Ovary (tissue), 9 donors: ENCODE data around the gene SOHLH1. TPM values are rescaled to one million over a fixed set of nuclear protein-coding genes. Genes with fewer than 3 reads are reported as not detected.

Experiments used
- DNase-seq, 5 donors: peaks; one replicate each; pipeline ENCODE4 v3.0.0-alpha.2; 2019 to 2020
- H3K27ac ChIP-seq, 2 donors: fragments of 200-600 bp; one replicate each; pipeline versions ENCODE4 v1.5.1 to v1.8.0; 2019 to 2022
- H3K27me3 ChIP-seq: fragments of 200-600 bp; one replicate; pipeline ENCODE4 v1.8.0; 2022
- H3K36me3 ChIP-seq: fragments of 200-600 bp; sonication (generic); one replicate; pipeline ENCODE4 v1.5.1; 2019
- H3K4me1 ChIP-seq: one replicate; pipeline ENCODE4 v1.8.1; 2013; ENCODE audit warnings: mild to moderate bottlenecking, moderate library complexity; ENCODE audit not compliant: insufficient read depth
- H3K4me3 ChIP-seq: fragments of 200-600 bp; sonication (generic); one replicate; pipeline ENCODE4 v1.5.1; 2017
- H3K9me3 ChIP-seq, 2 donors: fragments of 200-600 bp in 1 of 2; sonication (generic) in 1 of 2; one replicate each; pipeline versions ENCODE4 v1.5.1 to v1.8.1; 2013 to 2019; ENCODE audit warnings: mild to moderate bottlenecking in 1 of 2, moderate library complexity in 1 of 2
- EP300 ChIP-seq: sonication (generic); formaldehyde crosslinking; IDR thresholded peaks from one replicate; pipeline ENCODE4 v1.6.1; 2017; ENCODE audit warnings: antibody characterized with exemption
- POLR2A ChIP-seq: fragments of 450-650 bp; IDR thresholded peaks from one replicate; pipeline ENCODE4 v1.6.1; 2017; ENCODE audit warnings: antibody characterized with exemption, mild to moderate bottlenecking, moderate library complexity
- WGBS, 3 donors: extraction: QIAGEN DNeasy Blood & Tissue Kit in 1 of 3; methylation state at CpG; one replicate each; pipeline versions ENCODE4 v1.1.5 to v1.1.7; 2013 to 2017; 5-methylcytosine and 5-hydroxymethylcytosine counted together
- intact Hi-C, 4 donors: fragments of 100-400 bp; cut with DNase I; formaldehyde crosslinking; loops; one replicate each; pipeline versions ENCODE4 v1.11.0 to v1.15.1; 2022 to 2023
- polyA plus RNA-seq, 2 donors: library from polyadenylated mRNA; stranded (reverse); fragments of 200-250 nt in 1 of 2; fragments of 350-450 nt in 1 of 2; fragmentation: Illumina TruSeq in 1 of 2; extraction: RNeasy Lipid Tissue Mini Kit (QIAGEN cat#74804) in 1 of 2; gene quantifications; one replicate each; pipeline ENCODE4 v1.2.3, GENCODE V29; 2013 to 2014
- total RNA-seq, 7 donors: library from RNA; depleted of rRNA in 2 of 7; stranded (reverse); fragments of >200 nt in 2 of 7; fragmentation: NEBNext Ultra II Directional in 3 of 7; extraction: Animal tissue kit (Norgen Biotek cat#: 25700) in 3 of 7; gene quantifications; one replicate each; pipeline versions ENCODE4 v1.1.0 to v1.2.4, GENCODE V29; 2016 to 2023
- TF ChIP-seq, protein P1 (sequence below), 3 donors: fragments of 450-650 bp in 2 of 3; fragments of 200-600 bp in 1 of 3; IDR thresholded peaks; one replicate each; pipeline versions ENCODE4 v1.5.1 to v1.8.0; 2016 to 2022; ENCODE audit warnings: antibody characterized with exemption in 3 of 3, mild to moderate bottlenecking in 1 of 3
- donor health status: DM: no; HTN: no; CAD: no; lungs with moderate emphysema.
- donor health status: DM: no; HTN: no; CAD: no.
- donor health status: Bipolar disorder and iron deficiency.
- donor health status: DM: yes; HTN: yes; CAD: no.
- donor health status: DM: no; HTN: no; CAD: no.
- donor health status: DM: yes; HTN: yes; CAD: no.

The SOHLH1 gene
- total and polyA plus RNA-seq, 9 donors, result 0.17 to 0.36 TPM; not detected in 7

DNA sequence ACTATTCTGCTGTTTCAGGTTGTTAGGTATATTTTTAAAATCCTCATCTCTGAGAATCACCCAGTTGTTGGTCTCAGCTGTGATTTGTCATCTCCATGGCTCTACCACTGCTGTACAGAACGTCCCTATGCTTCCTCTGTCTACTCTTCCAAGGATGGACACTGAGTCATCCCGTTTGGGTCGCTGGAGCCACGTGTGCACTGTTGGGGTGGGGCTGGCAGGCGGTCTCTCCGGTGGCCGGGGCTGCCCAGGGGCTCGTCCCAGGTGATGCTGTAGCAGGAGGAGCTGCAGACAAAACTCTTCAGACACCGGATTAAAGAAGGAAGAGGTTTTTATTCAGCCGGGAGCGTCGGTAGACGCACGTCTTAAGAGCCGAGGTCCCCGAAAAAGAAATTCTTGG is 19.2 kb downstream of the SOHLH1 start:
- intact Hi-C loops, result no loop called here
- 30 to 63% (median 47%) methylated on average over 16 of the region's 16 CpGs for WGBS, 3 donors
- H3K9me3 ChIP-seq, result no peaks in the 10 kb centered on the region
- no peak for DNase-seq
- H3K27me3 ChIP-seq, result no peaks in the 10 kb centered on the region
- no peaks in the 10 kb centered on the region for H3K4me1 ChIP-seq
- TF ChIP-seq, protein P1, sequence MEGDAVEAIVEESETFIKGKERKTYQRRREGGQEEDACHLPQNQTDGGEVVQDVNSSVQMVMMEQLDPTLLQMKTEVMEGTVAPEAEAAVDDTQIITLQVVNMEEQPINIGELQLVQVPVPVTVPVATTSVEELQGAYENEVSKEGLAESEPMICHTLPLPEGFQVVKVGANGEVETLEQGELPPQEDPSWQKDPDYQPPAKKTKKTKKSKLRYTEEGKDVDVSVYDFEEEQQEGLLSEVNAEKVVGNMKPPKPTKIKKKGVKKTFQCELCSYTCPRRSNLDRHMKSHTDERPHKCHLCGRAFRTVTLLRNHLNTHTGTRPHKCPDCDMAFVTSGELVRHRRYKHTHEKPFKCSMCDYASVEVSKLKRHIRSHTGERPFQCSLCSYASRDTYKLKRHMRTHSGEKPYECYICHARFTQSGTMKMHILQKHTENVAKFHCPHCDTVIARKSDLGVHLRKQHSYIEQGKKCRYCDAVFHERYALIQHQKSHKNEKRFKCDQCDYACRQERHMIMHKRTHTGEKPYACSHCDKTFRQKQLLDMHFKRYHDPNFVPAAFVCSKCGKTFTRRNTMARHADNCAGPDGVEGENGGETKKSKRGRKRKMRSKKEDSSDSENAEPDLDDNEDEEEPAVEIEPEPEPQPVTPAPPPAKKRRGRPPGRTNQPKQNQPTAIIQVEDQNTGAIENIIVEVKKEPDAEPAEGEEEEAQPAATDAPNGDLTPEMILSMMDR (IDR thresholded peaks at IDR 0.05), result no peak
- TF ChIP-seq EP300, result no peak
- no peak for TF ChIP-seq POLR2A
- H3K36me3 ChIP-seq, result no peaks in the 10 kb centered on the region
- H3K27ac ChIP-seq, result no peak overlapping the region
- no peak overlapping the region for H3K4me3 ChIP-seq

DNA sequence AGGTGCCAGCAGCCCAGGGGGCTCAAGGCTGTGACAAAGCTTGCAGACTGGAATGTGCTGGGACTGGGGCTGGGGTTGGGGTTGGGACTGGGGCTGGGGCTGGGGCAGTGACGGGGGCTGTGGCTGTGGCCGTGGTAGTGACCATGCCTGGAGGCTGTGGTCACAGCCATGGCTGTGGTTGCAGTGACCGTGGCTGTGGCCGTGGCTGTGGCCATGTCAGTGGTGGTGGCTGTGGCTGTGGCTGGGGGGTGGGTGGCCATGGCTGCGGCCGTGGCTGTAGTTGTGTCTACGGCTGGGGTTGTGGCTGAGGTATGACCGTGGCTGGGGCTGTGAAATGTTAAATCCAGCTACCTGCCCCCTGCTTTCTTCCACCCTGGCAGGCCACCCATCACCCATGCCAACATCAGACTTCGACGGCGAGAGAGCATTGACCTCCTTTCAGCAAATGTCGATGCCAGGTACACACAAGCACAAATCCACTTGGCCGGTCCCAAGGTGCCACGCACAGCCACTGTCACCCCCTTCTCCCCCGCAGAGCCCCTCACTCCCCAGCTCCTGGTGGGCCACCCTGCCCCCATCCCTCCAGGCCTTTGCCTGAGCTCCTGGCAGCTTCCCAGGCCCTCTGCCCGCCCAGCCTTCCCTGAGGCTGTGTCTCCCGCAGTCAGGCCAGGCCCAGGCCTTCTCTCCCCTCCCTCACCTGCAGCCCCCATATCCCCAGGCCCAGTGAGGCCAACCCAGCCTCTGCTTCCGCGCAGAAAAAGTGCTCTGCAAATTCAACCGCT is 20.9 kb downstream of the SOHLH1 start:
- 87 to 90% (median 87%) methylated on average over 19 to 20 of the region's 20 CpGs for WGBS, 3 donors
- Histone ChIP-seq H3K4me1 (no peaks in the 10 kb centered on the region), H3K9me3 (no peaks in the 10 kb centered on the region), H3K4me3 (no peak overlapping the region), H3K36me3 (no peaks in the 10 kb centered on the region), H3K27me3 (no peaks in the 10 kb centered on the region), H3K27ac (no peak overlapping the region)
- TF ChIP-seq EP300 (no peak), POLR2A (no peak)
- TF ChIP-seq, protein P1 (IDR thresholded peaks at IDR 0.05), result no peak
- intact Hi-C loops, result no loop called here
- no peak for DNase-seq

DNA sequence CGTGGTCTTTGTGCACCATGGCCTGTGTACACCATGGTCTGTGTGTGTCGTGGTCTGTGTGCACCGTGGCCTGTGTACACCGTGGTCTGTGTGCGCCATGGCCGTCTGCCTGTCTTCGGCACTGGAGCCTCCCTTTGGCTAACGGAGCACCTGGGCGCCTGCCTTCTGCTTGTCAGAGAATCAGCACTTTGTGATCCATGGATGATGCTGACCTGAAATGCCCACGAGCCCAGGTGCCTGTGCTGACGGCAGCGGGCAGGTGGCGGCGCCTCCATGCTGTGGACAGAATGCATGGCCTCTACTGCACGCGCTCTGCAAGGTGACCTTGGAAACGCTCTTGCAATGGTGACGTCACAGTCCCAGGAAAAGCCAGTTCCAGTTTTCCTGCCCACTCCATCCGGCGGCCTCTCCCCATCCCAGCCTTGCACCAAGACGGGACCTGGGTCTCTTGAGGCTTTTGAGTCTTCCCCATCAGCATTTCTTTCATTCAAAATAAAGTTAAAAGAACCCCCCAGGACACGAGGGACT is 21.6 kb downstream of the SOHLH1 start:
- intact Hi-C loops, result no loop called here

DNA sequence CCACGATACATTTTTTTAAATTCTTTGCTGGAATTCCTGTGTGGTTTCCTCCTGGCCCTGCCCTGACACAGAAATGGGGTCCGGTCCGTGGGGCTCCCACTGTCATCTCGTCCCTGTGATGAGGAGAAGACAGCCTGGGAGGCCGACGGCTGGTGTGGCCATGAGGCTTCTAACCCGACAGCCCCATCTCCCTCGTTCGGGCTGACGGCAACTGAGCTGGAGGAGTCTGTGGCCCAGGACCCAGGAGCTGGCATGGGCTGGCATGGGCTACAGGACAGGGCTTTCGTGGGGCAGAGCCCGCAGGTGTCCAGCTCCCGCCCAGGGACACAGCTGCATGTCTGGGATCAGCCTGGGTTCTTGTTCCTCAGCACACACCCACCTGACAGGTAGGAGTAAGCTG is 22.4 kb downstream of the SOHLH1 start:
- no peaks in the 10 kb centered on the region for H3K4me1 ChIP-seq
- H3K4me3 ChIP-seq, result no peak overlapping the region
- H3K27me3 ChIP-seq, result no peaks in the 10 kb centered on the region
- H3K36me3 ChIP-seq, result no peaks in the 10 kb centered on the region
- TF ChIP-seq, protein P1 (IDR thresholded peaks at IDR 0.05), result no peak
- TF ChIP-seq POLR2A (no peak), EP300 (no peak)
- no peak overlapping the region for H3K27ac ChIP-seq
- DNase-seq, result no peak
- no peaks in the 10 kb centered on the region for H3K9me3 ChIP-seq
- WGBS, 3 donors, result 87 to 93% (median 91%) methylated on average over 13 of the region's 13 CpGs
- intact Hi-C loops, result no loop called here

More for the DNA sequence above, 21.6 kb downstream of the SOHLH1 start:
- Histone ChIP-seq H3K4me3 (no peak overlapping the region), H3K36me3 (no peaks in the 10 kb centered on the region), H3K9me3 (no peaks in the 10 kb centered on the region), H3K27ac (no peak overlapping the region), H3K27me3 (no peaks in the 10 kb centered on the region), H3K4me1 (no peaks in the 10 kb centered on the region)
- no peak for TF ChIP-seq POLR2A
- TF ChIP-seq EP300, result no peak
- TF ChIP-seq, protein P1 (IDR thresholded peaks at IDR 0.05), result no peak
- no peak for DNase-seq
- WGBS, 3 donors, result 71 to 80% (median 74%) methylated on average over 21 to 22 of the region's 22 CpGs
